ENCODE measurements around the gene MYOM1. TPM values are rescaled to one million over a fixed set of nuclear protein-coding genes. Genes with fewer than 3 reads are reported as not detected.

The MYOM1 gene
- total and polyA plus RNA-seq, 2 donors (not counting 3 experiments of a cell fraction or from before 2014, with no cell fraction given) = 0.08 TPM; not detected in 1

DNA sequence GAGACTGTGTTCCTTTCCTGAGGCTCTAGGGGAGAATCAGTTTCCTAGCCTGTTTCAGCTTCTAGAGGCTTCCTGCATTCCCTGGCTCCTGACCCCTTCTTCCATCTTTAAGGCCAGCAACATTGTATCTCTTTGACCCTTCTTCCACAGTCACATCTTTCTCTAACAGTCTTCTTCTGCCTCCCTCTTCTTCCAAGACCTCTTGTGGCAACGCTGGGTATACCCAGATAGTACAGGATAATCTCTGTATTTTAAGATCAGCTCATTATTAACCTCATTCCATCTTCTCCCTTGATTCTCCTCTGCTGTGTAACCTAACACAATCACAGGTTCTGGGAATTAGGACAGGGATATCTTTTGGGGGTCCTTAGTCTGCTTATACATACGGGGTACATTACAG is 19.0 kb upstream of the MYOM1 start:
- Histone ChIP-seq H3K9ac (replicated peaks; ENCODE audit: extremely low read depth, insufficient read depth, low read length) (no peak overlapping the region), H3K4me2 (ENCODE audit: insufficient read depth, low read length) (no peak overlapping the region), H3K27ac (ENCODE audit: insufficient read depth, low read depth, low read length) (no peak overlapping the region), H3K9me3 (replicated peaks; ENCODE audit: control insufficient read depth, insufficient read depth, low read length) (no peaks in the 10 kb centered on the region), H3K9me1 (replicated peaks; ENCODE audit: control insufficient read depth, extremely low read depth, insufficient read depth, low read length) (no peaks in the 10 kb centered on the region), H2AFZ (ENCODE audit: low read depth, low read length) (no peak overlapping the region), H3K27me3 (ENCODE audit: control insufficient read depth in 2 of 2, insufficient read depth in 2 of 2, low read length in 2 of 2) (no peaks in the 10 kb centered on the region), H3K36me3 (ENCODE audit: control insufficient read depth in 2 of 2, extremely low read depth in 1 of 2, insufficient read depth in 2 of 2, low read length in 2 of 2) (no peaks in the 10 kb centered on the region), H3K79me2 (ENCODE audit: control insufficient read depth, insufficient read depth, low read length) (no peaks in the 10 kb centered on the region), H3K4me1 (ENCODE audit: control insufficient read depth, extremely low read depth, insufficient read depth, low read length) (no peaks in the 10 kb centered on the region), H3K4me3 (replicated peaks in 1 of 3; ENCODE audit: insufficient read depth in 1 of 3, low read depth in 1 of 3, low read length in 3 of 3) (no peak overlapping the region), H4K20me1 (replicated peaks; ENCODE audit: control insufficient read depth, extremely low read depth, insufficient read depth, low read length) (no peaks in the 10 kb centered on the region)
- intact Hi-C loops (cut with micrococcal nuclease) (no loop called here), dilution Hi-C loops (cut with MboI; ENCODE audit: extremely low pct_ligation_motif_present, low sequenced_read_pairs) (no loop called here)
- BruUV-seq (replicated peaks) = no TSS peak
- no peak for FAIRE-seq
- ChIA-PET POLR2A (no interaction called here), CTCF (interaction anchor here (0.8 to 2.1 kb wide), 10 partner anchors 9 to 336 kb away, joined by 3 to 8 read pairs (median 4); no protein-coding TSS in a partner anchor)
- TF ChIP-seq POLR2AphosphoS5 (IDR thresholded peaks at IDR 0.05; ENCODE audit: insufficient read depth, low read depth, low read length) (no peak), EZH2 (IDR thresholded peaks at IDR 0.05; ENCODE audit: borderline replicate concordance, low read depth, low read length, severe bottlenecking) (no peak), JUN (IDR thresholded peaks at IDR 0.05; ENCODE audit: borderline replicate concordance, insufficient read depth, insufficient read length, low read depth) (no peak), GATA2 (IDR thresholded peaks at IDR 0.05; ENCODE audit: insufficient read depth, insufficient read length, low read depth, low read length) (no peak), POLR2A (IDR thresholded peaks at IDR 0.05; ENCODE audit: low read depth, low read length) (no peak), MYC (IDR thresholded peaks at IDR 0.05; ENCODE audit: low read depth, low read length) (no peak), FOS (IDR thresholded peaks at IDR 0.05; ENCODE audit: borderline replicate concordance, insufficient read depth, low read length) (no peak)
- TF ChIP-seq, protein P1, sequence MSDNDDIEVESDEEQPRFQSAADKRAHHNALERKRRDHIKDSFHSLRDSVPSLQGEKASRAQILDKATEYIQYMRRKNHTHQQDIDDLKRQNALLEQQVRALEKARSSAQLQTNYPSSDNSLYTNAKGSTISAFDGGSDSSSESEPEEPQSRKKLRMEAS (IDR thresholded peaks at IDR 0.05; ENCODE audit: insufficient read depth, insufficient read length) = no peak
- TF ChIP-seq, protein P2, sequence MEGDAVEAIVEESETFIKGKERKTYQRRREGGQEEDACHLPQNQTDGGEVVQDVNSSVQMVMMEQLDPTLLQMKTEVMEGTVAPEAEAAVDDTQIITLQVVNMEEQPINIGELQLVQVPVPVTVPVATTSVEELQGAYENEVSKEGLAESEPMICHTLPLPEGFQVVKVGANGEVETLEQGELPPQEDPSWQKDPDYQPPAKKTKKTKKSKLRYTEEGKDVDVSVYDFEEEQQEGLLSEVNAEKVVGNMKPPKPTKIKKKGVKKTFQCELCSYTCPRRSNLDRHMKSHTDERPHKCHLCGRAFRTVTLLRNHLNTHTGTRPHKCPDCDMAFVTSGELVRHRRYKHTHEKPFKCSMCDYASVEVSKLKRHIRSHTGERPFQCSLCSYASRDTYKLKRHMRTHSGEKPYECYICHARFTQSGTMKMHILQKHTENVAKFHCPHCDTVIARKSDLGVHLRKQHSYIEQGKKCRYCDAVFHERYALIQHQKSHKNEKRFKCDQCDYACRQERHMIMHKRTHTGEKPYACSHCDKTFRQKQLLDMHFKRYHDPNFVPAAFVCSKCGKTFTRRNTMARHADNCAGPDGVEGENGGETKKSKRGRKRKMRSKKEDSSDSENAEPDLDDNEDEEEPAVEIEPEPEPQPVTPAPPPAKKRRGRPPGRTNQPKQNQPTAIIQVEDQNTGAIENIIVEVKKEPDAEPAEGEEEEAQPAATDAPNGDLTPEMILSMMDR (IDR thresholded peaks at IDR 0.05; ENCODE audit: extremely low read depth in 1 of 2, insufficient read depth in 1 of 2, low read depth in 1 of 2, low read length in 2 of 2) = no peak
- DNase-seq (ENCODE audit: low read depth, low spot score) = no peak
